Measurements from ENCODE around the gene FAM184A. TPM values are rescaled to one million over a fixed set of nuclear protein-coding genes. Genes with fewer than 3 reads are reported as not detected.

Gene FAM184A
- total RNA-seq, 1 donor from 2014 or later, result 2.0 TPM

- FAIRE-seq (no peak), DNase-seq (ENCODE audit: low read depth) (no peak)
- H3K27me3 Mint-ChIP-seq (ENCODE audit: low read depth, unreplicated experiment), result no peaks in the 10 kb centered on the region
- H4K20me1 ChIP-seq (ENCODE audit: insufficient read depth, low read length), result no peaks in the 10 kb centered on the region
- no peak for TF ChIP-seq EZH2 (IDR thresholded peaks at IDR 0.05; ENCODE audit: insufficient read depth, low read length)
- TF ChIP-seq CTCF (IDR thresholded peaks at IDR 0.05; ENCODE audit: insufficient read depth, low read depth, low read length), result no peak
- H3K4me1 ChIP-seq (ENCODE audit: insufficient read depth, low read length), result no peaks in the 10 kb centered on the region
- no peaks in the 10 kb centered on the region for H3K36me3 Mint-ChIP-seq (ENCODE audit: low read depth, unreplicated experiment)
- no peaks in the 10 kb centered on the region for H3K4me1 Mint-ChIP-seq (ENCODE audit: low read depth, unreplicated experiment)
- H3K27ac ChIP-seq (ENCODE audit: low read depth, low read length), result no peak overlapping the region
- no peak overlapping the region for H3K4me3 Mint-ChIP-seq (ENCODE audit: unreplicated experiment)
- H3K4me3 ChIP-seq (ENCODE audit: insufficient read depth, low read depth, low read length), result no peak overlapping the region
- H3K4me2 ChIP-seq (ENCODE audit: low read length), result no peak overlapping the region
- no peak overlapping the region for H2AFZ ChIP-seq (ENCODE audit: low read depth, low read length)
- no peaks in the 10 kb centered on the region for H3K36me3 ChIP-seq (ENCODE audit: insufficient read depth, low read length)
- H3K9ac ChIP-seq (ENCODE audit: low read length), result no peak overlapping the region
- no peak overlapping the region for H3K27ac Mint-ChIP-seq (ENCODE audit: unreplicated experiment)
- no peaks in the 10 kb centered on the region for H3K27me3 ChIP-seq (ENCODE audit: insufficient read depth, low read length)
- H3K79me2 ChIP-seq (ENCODE audit: insufficient read depth, low read length), result no peaks in the 10 kb centered on the region
- no peaks in the 10 kb centered on the region for H3K9me3 ChIP-seq (ENCODE audit: insufficient read depth, low read depth, low read length)
- no peaks in the 10 kb centered on the region for H3K9me3 Mint-ChIP-seq (ENCODE audit: unreplicated experiment)
Observed at GRCh38 chr6:119027465-119027864, 51.0 kb downstream of the FAM184A start.

- Histone ChIP-seq H3K27me3 (ENCODE audit: insufficient read depth, low read length) (no peaks in the 10 kb centered on the region), H4K20me1 (ENCODE audit: insufficient read depth, low read length) (no peaks in the 10 kb centered on the region), H3K4me3 (ENCODE audit: insufficient read depth, low read depth, low read length) (no peak overlapping the region), H3K9ac (ENCODE audit: low read length) (no peak overlapping the region), H3K27ac (ENCODE audit: low read depth, low read length) (no peak overlapping the region), H3K79me2 (ENCODE audit: insufficient read depth, low read length) (no peaks in the 10 kb centered on the region), H3K9me3 (ENCODE audit: insufficient read depth, low read depth, low read length) (no peaks in the 10 kb centered on the region), H2AFZ (ENCODE audit: low read depth, low read length) (no peak overlapping the region), H3K4me1 (ENCODE audit: insufficient read depth, low read length) (no peaks in the 10 kb centered on the region), H3K36me3 (ENCODE audit: insufficient read depth, low read length) (no peaks in the 10 kb centered on the region), H3K4me2 (ENCODE audit: low read length) (no peak overlapping the region)
- DNase-seq (ENCODE audit: low read depth) (no peak), FAIRE-seq (no peak)
- no peaks in the 10 kb centered on the region for H3K9me3 Mint-ChIP-seq (ENCODE audit: unreplicated experiment)
- H3K27me3 Mint-ChIP-seq (ENCODE audit: low read depth, unreplicated experiment), result no peaks in the 10 kb centered on the region
- H3K36me3 Mint-ChIP-seq (ENCODE audit: low read depth, unreplicated experiment), result no peaks in the 10 kb centered on the region
- TF ChIP-seq CTCF (IDR thresholded peaks at IDR 0.05; ENCODE audit: insufficient read depth, low read depth, low read length), result no peak
- no peak for TF ChIP-seq EZH2 (IDR thresholded peaks at IDR 0.05; ENCODE audit: insufficient read depth, low read length)
- H3K4me1 Mint-ChIP-seq (ENCODE audit: low read depth, unreplicated experiment), result no peaks in the 10 kb centered on the region
- no peak overlapping the region for H3K4me3 Mint-ChIP-seq (ENCODE audit: unreplicated experiment)
- H3K27ac Mint-ChIP-seq (ENCODE audit: unreplicated experiment), result no peak overlapping the region
Observed at GRCh38 chr6:119026822-119027221, 51.6 kb downstream of the FAM184A start.

DNA sequence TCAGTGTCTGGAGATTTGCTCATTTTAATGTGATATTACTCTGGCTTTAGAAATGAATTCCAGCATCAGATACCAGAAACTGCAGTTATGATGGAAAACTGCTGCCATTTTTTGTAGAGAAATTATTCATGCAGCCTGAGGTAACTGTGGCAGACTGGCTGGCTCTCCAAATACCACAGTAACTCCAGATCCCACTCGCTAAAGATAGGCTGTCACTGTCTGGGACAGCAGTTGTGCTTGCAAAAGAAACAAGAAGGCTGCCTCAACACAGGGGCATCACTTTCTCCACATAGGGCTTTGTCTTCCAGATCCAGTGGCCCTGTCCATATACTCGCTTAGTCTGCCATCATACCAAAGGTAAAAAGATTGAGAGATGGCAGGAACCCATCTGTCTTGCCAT, 52.7 kb downstream of the FAM184A start:
- Histone ChIP-seq H3K27me3 (ENCODE audit: insufficient read depth, low read length) (no peaks in the 10 kb centered on the region), H3K9ac (ENCODE audit: low read length) (no peak overlapping the region), H3K4me2 (ENCODE audit: low read length) (no peak overlapping the region), H3K27ac (ENCODE audit: low read depth, low read length) (no peak overlapping the region), H3K36me3 (ENCODE audit: insufficient read depth, low read length) (no peaks in the 10 kb centered on the region), H3K79me2 (ENCODE audit: insufficient read depth, low read length) (no peaks in the 10 kb centered on the region), H4K20me1 (ENCODE audit: insufficient read depth, low read length) (no peaks in the 10 kb centered on the region), H3K4me1 (ENCODE audit: insufficient read depth, low read length) (no peaks in the 10 kb centered on the region), H3K9me3 (ENCODE audit: insufficient read depth, low read depth, low read length) (no peaks in the 10 kb centered on the region), H3K4me3 (ENCODE audit: insufficient read depth, low read depth, low read length) (no peak overlapping the region), H2AFZ (ENCODE audit: low read depth, low read length) (no peak overlapping the region)
- no peaks in the 10 kb centered on the region for H3K27me3 Mint-ChIP-seq (ENCODE audit: low read depth, unreplicated experiment)
- H3K27ac Mint-ChIP-seq (ENCODE audit: unreplicated experiment), result no peak overlapping the region
- H3K4me1 Mint-ChIP-seq (ENCODE audit: low read depth, unreplicated experiment), result no peaks in the 10 kb centered on the region
- H3K4me3 Mint-ChIP-seq (ENCODE audit: unreplicated experiment), result no peak overlapping the region
- no peak for FAIRE-seq
- no peak for TF ChIP-seq CTCF (IDR thresholded peaks at IDR 0.05; ENCODE audit: insufficient read depth, low read depth, low read length)
- TF ChIP-seq EZH2 (IDR thresholded peaks at IDR 0.05; ENCODE audit: insufficient read depth, low read length), result no peak
- H3K36me3 Mint-ChIP-seq (ENCODE audit: low read depth, unreplicated experiment), result no peaks in the 10 kb centered on the region
- H3K9me3 Mint-ChIP-seq (ENCODE audit: unreplicated experiment), result no peaks in the 10 kb centered on the region
- no peak for DNase-seq (ENCODE audit: low read depth)

Measured in astrocyte (in vitro differentiated cells and primary cell).